HFFc6 (cell line): ENCODE data around the gene SEMA3B. TPM values are rescaled to one million over a fixed set of nuclear protein-coding genes. Genes with fewer than 3 reads are reported as not detected.

Experiments
- DNase-seq: peaks from one replicate; pipeline ENCODE4 v3.0.0-alpha.2; 2018
- H3K27ac Mint-ChIP-seq: 2 replicates; pipeline ENCODE4 v1.8.0; 2020; ENCODE audit warnings: mild to moderate bottlenecking, mixed read lengths
- H3K27me3 Mint-ChIP-seq: 2 replicates; pipeline ENCODE4 v1.8.0; 2021; ENCODE audit warnings: mild to moderate bottlenecking, moderate library complexity, mixed read lengths; ENCODE audit not compliant: insufficient read depth
- H3K36me3 Mint-ChIP-seq: 2 replicates; pipeline ENCODE4 v1.8.0; 2021; ENCODE audit warnings: low read depth, mixed read lengths
- H3K4me1 Mint-ChIP-seq: 2 replicates; pipeline ENCODE4 v1.8.0; 2020; ENCODE audit warnings: low read depth, mixed read lengths
- H3K4me3 Mint-ChIP-seq: 2 replicates; pipeline ENCODE4 v1.8.0; 2020; ENCODE audit warnings: mild to moderate bottlenecking, moderate library complexity, mixed read lengths
- H3K9me3 Mint-ChIP-seq: 2 replicates; pipeline ENCODE4 v1.8.0; 2020; ENCODE audit warnings: mild to moderate bottlenecking, mixed read lengths
- total RNA-seq, 6 experiments: library from RNA; stranded (reverse); fragmentation: NEBNext Ultra II Directional; extraction: Animal tissue kit (Norgen Biotek cat#: 25700); gene quantifications; 2 replicates in 1 of 6; 3 replicates in 5 of 6; pipeline ENCODE4 v1.2.3, GENCODE V29; 2021
- TF ChIP-seq, protein P1 (sequence below): fragments of 200-600 bp; sonication (generic); IDR thresholded peaks from 2 replicates; pipeline ENCODE4 v1.5.0; 2021; ENCODE audit warnings: antibody characterized with exemption, mild to moderate bottlenecking

SEMA3B gene
- total RNA-seq, 6 experiments from 2014 or later: 14.5 to 26.6 (median 24.7) TPM

DNA sequence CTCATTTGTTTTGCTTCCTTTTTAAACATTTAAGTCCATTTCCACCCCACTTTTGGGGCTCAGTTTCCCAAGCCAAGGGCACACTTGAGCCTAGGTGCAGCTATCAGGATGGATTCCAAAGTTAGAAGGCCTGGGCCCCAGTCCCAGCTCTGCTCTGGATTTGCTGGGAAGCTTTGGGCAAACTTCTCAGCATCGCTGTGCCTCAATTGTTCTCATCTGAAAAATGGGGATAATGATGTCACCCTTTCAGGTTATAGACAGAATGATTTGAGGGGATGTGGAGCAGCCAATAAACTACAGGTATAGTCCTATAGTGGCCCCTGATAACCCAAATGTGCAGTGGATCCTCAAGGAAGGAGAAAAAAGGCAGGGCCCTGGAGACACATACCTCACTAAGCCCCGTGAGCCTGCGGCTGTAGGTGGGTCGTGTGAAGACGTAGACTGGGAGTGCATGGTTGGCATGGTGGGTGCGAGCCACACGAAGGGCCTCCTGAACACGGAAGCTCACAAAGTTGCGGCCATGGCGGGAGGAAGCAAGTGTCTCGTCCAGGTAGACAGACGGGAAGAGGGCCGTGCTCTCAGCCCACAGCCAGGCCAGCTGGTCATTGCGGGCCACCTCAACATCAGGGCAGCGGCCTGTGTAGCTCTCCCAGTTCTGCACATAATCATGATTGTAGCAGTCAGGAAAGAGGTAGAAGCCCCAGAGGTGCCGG, 50.4 kb downstream of the SEMA3B start:
- H3K9me3 Mint-ChIP-seq: no peaks in the 10 kb centered on the region
- peaks cover 2% of the 10 kb centered on the region for H3K27me3 Mint-ChIP-seq
- TF ChIP-seq, protein P1, sequence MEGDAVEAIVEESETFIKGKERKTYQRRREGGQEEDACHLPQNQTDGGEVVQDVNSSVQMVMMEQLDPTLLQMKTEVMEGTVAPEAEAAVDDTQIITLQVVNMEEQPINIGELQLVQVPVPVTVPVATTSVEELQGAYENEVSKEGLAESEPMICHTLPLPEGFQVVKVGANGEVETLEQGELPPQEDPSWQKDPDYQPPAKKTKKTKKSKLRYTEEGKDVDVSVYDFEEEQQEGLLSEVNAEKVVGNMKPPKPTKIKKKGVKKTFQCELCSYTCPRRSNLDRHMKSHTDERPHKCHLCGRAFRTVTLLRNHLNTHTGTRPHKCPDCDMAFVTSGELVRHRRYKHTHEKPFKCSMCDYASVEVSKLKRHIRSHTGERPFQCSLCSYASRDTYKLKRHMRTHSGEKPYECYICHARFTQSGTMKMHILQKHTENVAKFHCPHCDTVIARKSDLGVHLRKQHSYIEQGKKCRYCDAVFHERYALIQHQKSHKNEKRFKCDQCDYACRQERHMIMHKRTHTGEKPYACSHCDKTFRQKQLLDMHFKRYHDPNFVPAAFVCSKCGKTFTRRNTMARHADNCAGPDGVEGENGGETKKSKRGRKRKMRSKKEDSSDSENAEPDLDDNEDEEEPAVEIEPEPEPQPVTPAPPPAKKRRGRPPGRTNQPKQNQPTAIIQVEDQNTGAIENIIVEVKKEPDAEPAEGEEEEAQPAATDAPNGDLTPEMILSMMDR: no peak
- H3K4me1 Mint-ChIP-seq: peaks cover 21% of the 10 kb centered on the region
- 0 out of 2 replicates have a peak overlapping the region, but pooled peaks have one; percentile 20 for H3K4me3 Mint-ChIP-seq
- no peak overlapping the region for H3K27ac Mint-ChIP-seq
- peaks cover 12% of the 10 kb centered on the region for H3K36me3 Mint-ChIP-seq
- no peak for DNase-seq

DNA sequence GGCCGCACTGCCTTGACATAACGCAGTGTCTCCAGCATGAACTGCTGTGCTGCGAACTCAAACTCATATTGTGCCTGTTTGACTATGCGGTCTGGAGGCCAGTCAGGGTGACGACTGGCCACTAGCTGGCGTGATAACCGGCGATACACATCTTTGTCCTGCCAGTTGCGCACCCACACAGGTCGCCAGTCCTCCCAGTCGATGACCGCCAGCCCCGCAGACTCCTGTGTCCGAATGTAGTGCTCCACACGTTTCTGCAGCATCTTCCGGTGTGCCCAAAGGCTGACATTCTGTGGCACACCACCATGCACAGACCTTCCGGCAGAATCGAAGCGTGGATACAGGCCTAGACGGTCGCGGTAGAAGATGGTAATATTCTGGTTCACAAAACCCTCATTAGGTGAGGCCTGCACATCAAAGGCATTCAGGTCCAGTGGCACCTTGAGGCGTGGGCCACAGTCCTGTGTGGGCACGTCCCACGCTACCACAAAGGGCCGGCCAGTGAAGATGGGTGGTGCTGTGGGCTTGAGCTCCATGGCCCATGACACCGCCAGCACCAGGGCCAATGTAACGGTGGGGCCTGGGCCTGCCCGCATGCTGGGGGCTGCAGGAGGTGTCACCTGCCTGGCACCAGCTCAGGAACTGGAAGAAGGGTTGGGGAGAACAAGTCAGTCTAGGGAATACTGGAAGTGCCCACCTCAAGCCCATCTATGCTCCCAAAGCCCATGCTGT, 51.1 kb downstream of the SEMA3B start:
- Mint-ChIP-seq H3K9me3 (no peaks in the 10 kb centered on the region), H3K27ac (peak overlapping the region; percentile 71; the same call in 1 of the 2 replicates), H3K4me1 (peaks cover 21% of the 10 kb centered on the region), H3K27me3 (peaks cover 2% of the 10 kb centered on the region), H3K36me3 (peaks cover 11% of the 10 kb centered on the region), H3K4me3 (peak overlapping the region; percentile 93)
- no peak for DNase-seq
- TF ChIP-seq, protein P1: peak; percentile 36; the same call in 1 of the 2 replicates

DNA sequence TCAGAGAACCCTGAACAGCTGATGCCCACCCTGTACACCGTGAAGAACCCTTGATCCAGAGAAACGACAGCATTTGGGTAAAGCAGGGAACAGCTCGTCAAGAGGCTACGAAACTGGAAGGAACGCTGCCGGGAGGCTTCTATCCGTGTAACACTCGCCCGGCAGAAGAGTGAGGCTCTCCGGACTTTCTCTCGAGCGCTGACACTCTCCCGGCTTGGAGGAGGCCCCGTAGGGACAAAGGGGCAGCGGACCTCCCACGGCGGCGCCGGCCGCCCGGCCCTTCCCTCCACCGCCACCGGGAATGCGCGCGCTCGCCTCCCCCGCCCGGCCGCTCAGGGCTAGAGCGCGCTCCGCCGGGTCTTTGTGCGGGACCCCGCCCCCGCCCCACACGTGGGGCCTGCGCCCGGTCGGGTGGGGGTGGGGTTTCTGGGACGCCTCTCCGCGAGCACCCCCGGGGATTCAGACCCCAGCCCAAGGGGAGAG, 51.9 kb downstream of the SEMA3B start:
- peaks cover 7% of the 10 kb centered on the region for H3K36me3 Mint-ChIP-seq
- H3K27me3 Mint-ChIP-seq: peaks cover 2% of the 10 kb centered on the region
- H3K4me3 Mint-ChIP-seq: peak overlapping the region; percentile 93
- TF ChIP-seq, protein P1: no peak
- no peak for DNase-seq
- H3K4me1 Mint-ChIP-seq: peaks cover 21% of the 10 kb centered on the region
- no peaks in the 10 kb centered on the region for H3K9me3 Mint-ChIP-seq
- peak overlapping the region; percentile 71 for H3K27ac Mint-ChIP-seq

DNA sequence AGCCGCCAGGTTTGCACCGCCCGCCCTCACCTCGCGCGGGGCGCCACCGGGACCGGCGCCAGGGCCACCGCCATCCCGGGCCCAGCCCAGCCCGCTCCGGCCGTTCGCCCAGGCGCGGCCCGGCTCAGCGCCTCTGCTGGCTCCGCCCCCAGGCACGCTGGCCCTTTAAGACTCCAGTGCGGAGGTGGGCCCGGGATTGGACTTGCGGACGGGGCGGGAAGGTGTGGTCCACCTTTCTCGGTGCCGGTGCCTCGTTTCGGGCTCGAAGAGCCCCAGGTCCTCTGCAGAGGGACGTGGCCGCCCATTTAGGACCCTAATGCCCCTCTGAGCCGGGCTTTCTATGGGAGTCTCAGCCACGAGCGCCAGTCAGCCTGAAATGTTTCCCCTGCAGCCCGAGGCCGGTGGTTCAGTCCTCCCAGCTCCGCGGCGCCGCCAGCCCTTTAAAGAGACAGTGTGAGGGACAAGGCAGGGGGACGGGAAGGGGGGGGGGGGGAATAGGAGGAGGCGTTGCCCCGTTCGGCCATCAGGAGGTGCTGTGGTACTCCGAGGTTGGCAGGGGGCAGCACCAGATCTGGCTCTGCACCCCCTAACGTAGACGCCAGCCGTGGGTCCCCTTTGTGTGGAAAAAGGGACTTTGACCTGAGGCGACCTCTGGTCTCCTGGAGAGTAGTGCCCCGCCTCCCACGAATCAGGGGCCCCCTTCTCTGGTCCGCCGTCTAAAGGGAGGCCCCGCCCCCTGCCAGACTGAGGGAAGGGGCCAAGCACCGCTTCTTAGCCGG, 52.6 kb downstream of the SEMA3B start:
- Mint-ChIP-seq H3K4me1 (peaks cover 18% of the 10 kb centered on the region), H3K36me3 (peaks cover 3% of the 10 kb centered on the region), H3K9me3 (no peaks in the 10 kb centered on the region), H3K4me3 (peak overlapping the region; percentile 88), H3K27ac (peak overlapping the region; percentile 98), H3K27me3 (peaks cover 2% of the 10 kb centered on the region)
- TF ChIP-seq, protein P1: peak; percentile 67
- peak; percentile 77 for DNase-seq

DNA sequence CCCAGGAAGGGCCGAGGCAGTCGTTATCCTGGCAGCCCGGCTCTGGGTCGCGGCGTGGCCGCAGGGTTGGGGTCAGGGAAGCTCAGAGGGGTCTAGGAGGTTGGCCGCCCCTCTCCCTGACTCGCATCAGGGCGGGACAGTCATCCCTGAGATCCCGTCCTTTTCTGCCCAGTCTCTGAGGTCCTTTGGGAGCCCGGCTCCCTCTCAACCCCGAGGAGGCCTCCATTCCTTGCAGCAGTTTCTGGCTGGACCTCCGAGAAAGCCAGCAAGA, 53.1 kb downstream of the SEMA3B start:
- H3K4me1 Mint-ChIP-seq: peaks cover 17% of the 10 kb centered on the region
- H3K27ac Mint-ChIP-seq: no peak overlapping the region
- peak overlapping the region; percentile 88; the same call in 1 of the 2 replicates for H3K4me3 Mint-ChIP-seq
- DNase-seq: no peak
- peaks cover 2% of the 10 kb centered on the region for H3K27me3 Mint-ChIP-seq
- TF ChIP-seq, protein P1: no peak
- H3K36me3 Mint-ChIP-seq: no peaks in the 10 kb centered on the region; the same call in 1 of the 2 replicates
- no peaks in the 10 kb centered on the region for H3K9me3 Mint-ChIP-seq
